A549 (cell line): Measurements from ENCODE around the gene UQCC2. TPM values are rescaled to one million over a fixed set of nuclear protein-coding genes. Genes with fewer than 3 reads are reported as not detected.

Source experiments
- ATAC-seq, 2 experiments: fragments of 200-7000 bp in 1 of 2; fragments of >200 bp in 1 of 2; cut with Nextera tagmentation in 1 of 2; cut with Tn5 transposase in 1 of 2; 3 replicates each; pipeline versions ENCODE4 v1.8.0 to v1.9.1; 2018 to 2020; ENCODE audit warnings: mild to moderate bottlenecking in 1 of 2, moderate library complexity in 1 of 2
- CTCF ChIA-PET: fragments of 300-600 bp; sonication (Branson Sonifier 250); formaldehyde crosslinking; extraction: SDS; loops from one replicate; lab custom pipeline; 2021; ENCODE audit warnings: antibody characterized with exemption, inconsistent platforms; lab: Yijun Ruan, JAX
- POLR2A ChIA-PET: fragments of 350-600 bp; formaldehyde crosslinking; extraction: SDS; loops from one replicate; lab custom pipeline; 2021; ENCODE audit warnings: antibody characterized with exemption, inconsistent platforms; lab: Yijun Ruan, JAX
- DNase-seq, 2 experiments: peaks; one replicate each; pipeline versions ENCODE4 v3.0.0 to v3.0.0-alpha.2; 2011 to 2016; ENCODE audit warnings: low read depth in 1 of 2, low spot score in 1 of 2
- FAIRE-seq: peaks from 2 replicates; lab custom pipeline; 2011; peaks lifted over from hg19 to GRCh38; lab: Jason Lieb, UNC
- H3K27ac ChIP-seq, 2 experiments: fragments of >200 bp; sonication (Bioruptor Twin); formaldehyde crosslinking; 3 replicates each; pipeline ENCODE4 v1.5.1; 2016 to 2017
- H3K4me1 ChIP-seq: fragments of >200 bp; sonication (Bioruptor Twin); formaldehyde crosslinking; 3 replicates; pipeline ENCODE4 v1.6.1; 2016
- H3K4me2 ChIP-seq: fragments of >200 bp; sonication (Bioruptor Twin); formaldehyde crosslinking; 3 replicates; pipeline ENCODE4 v1.6.1; 2016
- H3K4me3 ChIP-seq: fragments of >200 bp; sonication (Bioruptor Twin); formaldehyde crosslinking; 3 replicates; pipeline ENCODE4 v1.5.1; 2016
- H3K9me3 ChIP-seq: fragments of >200 bp; sonication (Bioruptor Twin); formaldehyde crosslinking; 3 replicates; pipeline ENCODE4 v1.6.1; 2016
- BHLHE40 ChIP-seq: IDR thresholded peaks from 2 replicates; pipeline ENCODE4 v1.6.1; 2012; ENCODE audit warnings: low read depth, low read length, inconsistent platforms
- CBX8 ChIP-seq: fragments of 200-600 bp; sonication (generic); IDR thresholded peaks from 2 replicates; pipeline ENCODE4 v1.6.1; 2016
- CHD4 ChIP-seq: fragments of 200-600 bp; sonication (generic); IDR thresholded peaks from 2 replicates; pipeline ENCODE4 v1.6.1; 2016; ENCODE audit warnings: antibody characterized with exemption, mild to moderate bottlenecking, borderline replicate concordance
- ELK1 ChIP-seq: fragments of 150-350 bp; IDR thresholded peaks from 2 replicates; pipeline ENCODE4 v1.6.1; 2014; ENCODE audit warnings: low read depth, mild to moderate bottlenecking, low read length
- EP300 ChIP-seq, 2 experiments: fragments of >200 bp; sonication (Bioruptor Twin); formaldehyde crosslinking; IDR thresholded peaks; 2 replicates in 1 of 2; 3 replicates in 1 of 2; pipeline ENCODE4 v1.6.1; 2016 to 2017
- FOSB ChIP-seq: fragments of 250-450 bp; sonication (Bioruptor Pico); IDR thresholded peaks from 2 replicates; pipeline ENCODE4 v1.5.0; 2020; ENCODE audit warnings: mild to moderate bottlenecking, moderate library complexity
- HDAC2 ChIP-seq: fragments of 200-600 bp; sonication (generic); IDR thresholded peaks from 2 replicates; pipeline ENCODE4 v1.6.1; 2016
- JUNB ChIP-seq: fragments of >200 bp; sonication (Bioruptor Twin); formaldehyde crosslinking; IDR thresholded peaks from 2 replicates; pipeline ENCODE4 v1.6.1; 2016
- MAX ChIP-seq: IDR thresholded peaks from 2 replicates; pipeline ENCODE4 v1.6.1; 2012
- MAZ ChIP-seq: fragments of 150-350 bp; IDR thresholded peaks from 2 replicates; pipeline ENCODE4 v1.6.1; 2014; ENCODE audit warnings: antibody characterized with exemption, low read depth, low read length, borderline replicate concordance
- MYC ChIP-seq: IDR thresholded peaks from 2 replicates; pipeline ENCODE4 v1.6.1; 2012; ENCODE audit warnings: mild to moderate bottlenecking, inconsistent platforms, low read length, improper control_type of control experiment, borderline replicate concordance
- NFE2L2 ChIP-seq: fragments of 150-350 bp; conservative IDR thresholded peaks from 2 replicates; pipeline ENCODE4 v1.6.1; 2014; ENCODE audit warnings: low read length
- PHF8 ChIP-seq: fragments of 200-600 bp; sonication (generic); IDR thresholded peaks from 2 replicates; pipeline ENCODE4 v1.6.1; 2016; ENCODE audit warnings: low read depth, mild to moderate bottlenecking, antibody characterized with exemption, moderate library complexity, borderline replicate concordance
- POLR2AphosphoS2 ChIP-seq: conservative IDR thresholded peaks from 2 replicates; pipeline ENCODE4 v1.6.1; 2012; ENCODE audit warnings: low read length, improper control_type of control experiment, inconsistent platforms
- RAD21 ChIP-seq, 2 experiments: fragments of >200 bp in 1 of 2; sonication (Bioruptor Twin) in 1 of 2; formaldehyde crosslinking in 1 of 2; IDR thresholded peaks in 1 of 2; conservative IDR thresholded peaks in 1 of 2; 2 replicates in 1 of 2; 3 replicates in 1 of 2; pipeline ENCODE4 v1.6.1; 2012 to 2018; ENCODE audit warnings: inconsistent platforms in 1 of 2
- RCOR1 ChIP-seq: fragments of 150-350 bp; IDR thresholded peaks from 2 replicates; pipeline ENCODE4 v1.6.1; 2014; ENCODE audit warnings: antibody characterized with exemption, low read length, low read depth
- ZNF302 ChIP-seq: fragments of 250-450 bp; sonication (Bioruptor Pico); IDR thresholded peaks from 2 replicates; pipeline ENCODE4 v1.9.0; 2021; ENCODE audit warnings: inconsistent platforms, mild to moderate bottlenecking, moderate library complexity
- WGBS: methylation state at CpG from one replicate; pipeline ENCODE4 v1.1.6; 2017; ENCODE audit errors: missing lambda C conversion rate; 5-methylcytosine and 5-hydroxymethylcytosine counted together
- polyA plus RNA-seq, 4 experiments: library from polyadenylated mRNA; depleted of rRNA in 3 of 4; stranded (reverse); fragments of >200 nt; fragmentation: RNase III in 1 of 4; extraction: RNeasy Plus Mini Kit Qiagen cat#74134 plus additional on column Dnase treatment in 1 of 4; gene quantifications; 2 replicates in 3 of 4; 3 replicates in 1 of 4; pipeline ENCODE4 v1.2.3, GENCODE V29; 2011 to 2017

The UQCC2 gene
- polyA plus RNA-seq, 2 of the 4 experiments (the other 2 are of a cell fraction): 65.5 to 82.0 TPM

DNA sequence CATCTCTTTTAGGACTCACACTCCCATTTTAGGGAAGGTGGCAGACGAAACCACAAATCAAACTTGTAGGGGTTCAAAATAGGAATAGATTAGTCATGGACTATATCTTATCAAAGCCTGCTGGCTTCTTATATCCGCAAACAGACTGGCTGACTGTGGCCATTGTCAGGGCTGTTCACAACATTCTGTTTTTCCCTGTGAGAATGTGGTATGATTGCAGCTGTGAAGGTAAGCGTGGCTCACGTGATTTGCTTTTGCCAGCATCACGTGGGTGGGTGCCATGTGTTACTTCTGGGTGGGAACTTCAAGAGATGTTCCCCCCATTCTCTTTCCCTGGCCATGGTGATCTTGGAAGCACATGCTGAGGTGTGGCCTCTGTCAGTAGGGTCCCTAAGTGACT is 29.3 kb upstream of the UQCC2 start:
- peaks cover 14% of the 10 kb centered on the region for H3K4me1 ChIP-seq
- 87% methylated on average over 5 of the region's 5 CpGs for WGBS
- no peak overlapping the region for H3K4me2 ChIP-seq
- H3K27ac ChIP-seq: no peak overlapping the region; a peak in 1 of 6 replicates
- H3K9me3 ChIP-seq: no peaks in the 10 kb centered on the region
- no peak overlapping the region for H3K4me3 ChIP-seq
- CTCF ChIA-PET: interaction anchor here (0.8 to 7.2 kb wide), 3 partner anchors 21 to 416 kb away, joined by 3 to 55 read pairs (median 6); no protein-coding TSS in a partner anchor
- POLR2A ChIA-PET: no interaction called here
- DNase-seq (no peak), ATAC-seq (no peak), FAIRE-seq (no peak)
- TF ChIP-seq FOSB (no peak), RCOR1 (no peak), CBX8 (no peak)

- peaks cover 8% of the 10 kb centered on the region for H3K4me1 ChIP-seq
- ChIA-PET CTCF (interaction anchor here (1.2 to 7.2 kb wide), 3 partner anchors 12 to 417 kb away, joined by 4 to 55 read pairs (median 4); no protein-coding TSS in a partner anchor), POLR2A (no interaction called here)
- DNase-seq: no peak
- 60% methylated on average over 2 of the region's 6 CpGs for WGBS
- ATAC-seq: no peak
- no peak overlapping the region for H3K4me2 ChIP-seq
- no peak overlapping the region for H3K4me3 ChIP-seq
- no peak overlapping the region; a peak in 1 of 6 replicates for H3K27ac ChIP-seq
- H3K9me3 ChIP-seq: no peaks in the 10 kb centered on the region
- no peak for FAIRE-seq
- no peak for TF ChIP-seq NFE2L2
- TF ChIP-seq JUNB: no peak
- TF ChIP-seq, all 56 proteins: peak for 0
Observed at GRCh38 chr6:33740204-33740608, 28.7 kb upstream of the UQCC2 start.

DNA sequence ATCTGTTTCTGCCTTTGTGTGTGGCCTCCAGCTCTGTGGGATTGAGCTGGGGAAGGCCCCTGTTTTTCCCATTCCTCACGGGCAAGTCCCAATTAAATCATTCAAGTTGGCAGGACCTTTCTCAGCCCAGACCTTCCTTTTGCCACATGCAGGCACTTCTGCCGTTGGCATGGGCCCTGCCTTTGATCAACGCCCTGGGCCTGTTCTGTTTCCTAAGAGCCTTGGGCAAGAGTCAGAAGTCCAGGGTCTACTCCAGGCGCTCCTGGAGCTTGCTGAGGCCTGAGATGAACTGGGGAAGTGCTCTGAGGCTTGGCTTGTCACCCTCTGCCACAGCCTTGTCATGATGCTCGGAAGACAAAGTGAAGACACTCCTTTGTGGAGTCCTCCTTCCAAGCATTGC is 28.1 kb upstream of the UQCC2 start:
- WGBS: 55% methylated on average over 5 of the region's 5 CpGs
- ChIA-PET POLR2A (no interaction called here), CTCF (interaction anchor here (1.2 to 7.2 kb wide), 4 partner anchors 12 to 417 kb away, joined by 4 to 55 read pairs (median 6); no protein-coding TSS in a partner anchor)
- no peak overlapping the region; a peak in 1 of 6 replicates for H3K27ac ChIP-seq
- DNase-seq (no peak), ATAC-seq (no peak), FAIRE-seq (no peak)
- H3K4me1 ChIP-seq: peaks cover 2% of the 10 kb centered on the region
- H3K9me3 ChIP-seq: no peaks in the 10 kb centered on the region
- no peak overlapping the region for H3K4me3 ChIP-seq
- H3K4me2 ChIP-seq: no peak overlapping the region
- TF ChIP-seq RAD21 (conservative IDR thresholded peaks at IDR 0.05 in 1 of 2, IDR thresholded peaks at IDR 0.05 in 1 of 2) (no peak), BHLHE40 (no peak), MAZ (no peak), MYC (no peak), CHD4 (no peak), EP300 (IDR thresholded peaks at IDR 0.05) (no peak), ELK1 (no peak), HDAC2 (no peak), JUNB (no peak), POLR2AphosphoS2 (no peak)

DNA sequence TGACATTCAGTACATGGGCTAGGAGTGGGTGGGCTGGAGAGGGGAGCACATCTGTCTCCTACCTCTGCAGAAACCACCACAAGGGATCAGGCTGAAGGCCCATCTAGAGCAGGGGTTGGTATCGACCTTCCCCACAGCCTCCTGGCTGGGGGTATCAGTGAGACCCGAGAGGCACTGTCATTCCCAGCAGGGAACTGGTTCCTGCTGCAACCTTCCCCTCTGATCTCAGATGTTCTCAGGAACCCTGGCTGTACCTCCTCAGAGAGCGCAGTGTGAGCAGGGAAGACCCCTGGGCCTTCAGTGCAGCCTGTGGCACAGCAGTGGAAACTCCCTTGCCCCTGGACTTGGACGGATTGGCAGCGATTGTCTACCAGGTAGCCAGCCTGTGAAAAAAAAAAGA is 27.4 kb upstream of the UQCC2 start:
- H3K9me3 ChIP-seq: no peaks in the 10 kb centered on the region
- no peak for TF ChIP-seq RAD21 (conservative IDR thresholded peaks at IDR 0.05 in 1 of 2, IDR thresholded peaks at IDR 0.05 in 1 of 2)
- no peak for TF ChIP-seq MAX
- no peak for TF ChIP-seq PHF8
- TF ChIP-seq ZNF302 (CRISPR knock-in tag): no peak
- H3K27ac ChIP-seq: no peak overlapping the region
- no peaks in the 10 kb centered on the region for H3K4me1 ChIP-seq
- ChIA-PET POLR2A (no interaction called here), CTCF (interaction anchor here (1.4 to 1.9 kb wide), 3 partner anchors 17 to 416 kb away, joined by 4 to 8 read pairs (median 5); no protein-coding TSS in a partner anchor)
- ATAC-seq (no peak), FAIRE-seq (no peak), DNase-seq (no peak)
- H3K4me2 ChIP-seq: no peak overlapping the region
- WGBS: 76% methylated on average over 2 of the region's 5 CpGs
- H3K4me3 ChIP-seq: no peak overlapping the region
